Measurements from ENCODE around the gene NEU2.

Gene NEU2

GRCh38 chr2:233003658-233004555 is 28.6 kb upstream of the NEU2 start:
- peaks cover 7% of the 10 kb centered on the region for H3K27me3 Mint-ChIP-seq (ENCODE audit: low read depth)
- H3K4me3 Mint-ChIP-seq = no peak overlapping the region
- H3K36me3 Mint-ChIP-seq (ENCODE audit: low read depth) = no peaks in the 10 kb centered on the region
- no peak for DNase-seq (ENCODE audit: low spot score)
- no peaks in the 10 kb centered on the region for H3K9me3 Mint-ChIP-seq
- no peak overlapping the region for H3K27ac Mint-ChIP-seq
- no peaks in the 10 kb centered on the region for H3K4me1 Mint-ChIP-seq (ENCODE audit: low read depth)

DNA sequence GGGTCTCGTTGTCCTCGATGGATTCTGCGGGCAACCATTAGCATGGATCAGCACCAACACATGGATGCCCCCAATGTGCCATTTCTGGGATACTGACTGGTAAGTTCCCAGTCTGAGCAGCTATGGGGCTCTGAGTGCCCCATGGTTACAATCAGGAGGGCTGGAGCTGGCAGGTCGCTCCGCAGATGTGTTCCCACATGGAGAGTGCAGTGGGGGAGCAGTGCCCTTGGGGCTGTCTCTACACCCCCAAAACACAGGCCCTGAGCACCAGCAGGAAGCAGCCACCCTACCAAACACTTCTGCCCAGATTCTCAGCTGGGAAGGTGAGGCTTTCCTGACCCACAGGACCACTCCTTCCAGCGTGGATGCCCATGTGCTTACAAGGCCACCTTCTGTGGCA is 27.4 kb upstream of the NEU2 start:
- peaks cover 8% of the 10 kb centered on the region for H3K27me3 Mint-ChIP-seq (ENCODE audit: low read depth)
- no peaks in the 10 kb centered on the region for H3K9me3 Mint-ChIP-seq
- DNase-seq (ENCODE audit: low spot score) = no peak
- H3K4me1 Mint-ChIP-seq (ENCODE audit: low read depth) = no peaks in the 10 kb centered on the region
- H3K36me3 Mint-ChIP-seq (ENCODE audit: low read depth) = no peaks in the 10 kb centered on the region
- H3K27ac Mint-ChIP-seq = no peak overlapping the region
- no peak overlapping the region for H3K4me3 Mint-ChIP-seq

- Mint-ChIP-seq H3K27me3 (ENCODE audit: low read depth) (peaks cover 9% of the 10 kb centered on the region), H3K36me3 (ENCODE audit: low read depth) (no peaks in the 10 kb centered on the region), H3K4me3 (no peak overlapping the region), H3K9me3 (no peaks in the 10 kb centered on the region), H3K27ac (no peak overlapping the region), H3K4me1 (ENCODE audit: low read depth) (no peaks in the 10 kb centered on the region)
- no peak for DNase-seq (ENCODE audit: low spot score)
These were observed 25.8 kb upstream of the NEU2 start for GRCh38 chr2:233006648-233007047.

GRCh38 chr2:233007270-233007669 is 25.2 kb upstream of the NEU2 start:
- Mint-ChIP-seq H3K4me3 (no peak overlapping the region), H3K27me3 (ENCODE audit: low read depth) (peaks cover 9% of the 10 kb centered on the region), H3K9me3 (no peaks in the 10 kb centered on the region), H3K36me3 (ENCODE audit: low read depth) (no peaks in the 10 kb centered on the region), H3K4me1 (ENCODE audit: low read depth) (no peaks in the 10 kb centered on the region), H3K27ac (no peak overlapping the region)
- DNase-seq (ENCODE audit: low spot score) = no peak

- Mint-ChIP-seq H3K9me3 (no peaks in the 10 kb centered on the region), H3K27ac (no peak overlapping the region), H3K4me3 (no peak overlapping the region), H3K4me1 (ENCODE audit: low read depth) (no peaks in the 10 kb centered on the region), H3K27me3 (ENCODE audit: low read depth) (peaks cover 9% of the 10 kb centered on the region), H3K36me3 (ENCODE audit: low read depth) (no peaks in the 10 kb centered on the region)
- DNase-seq (ENCODE audit: low spot score) = no peak
These were observed 24.7 kb upstream of the NEU2 start for GRCh38 chr2:233007739-233008138.

GRCh38 chr2:233009661-233010060 is 22.8 kb upstream of the NEU2 start:
- no peaks in the 10 kb centered on the region for H3K4me1 Mint-ChIP-seq (ENCODE audit: low read depth)
- no peak overlapping the region for H3K27ac Mint-ChIP-seq
- DNase-seq (ENCODE audit: low spot score) = no peak
- no peak overlapping the region for H3K4me3 Mint-ChIP-seq
- no peaks in the 10 kb centered on the region for H3K9me3 Mint-ChIP-seq
- no peaks in the 10 kb centered on the region for H3K36me3 Mint-ChIP-seq (ENCODE audit: low read depth)
- peaks cover 5% of the 10 kb centered on the region for H3K27me3 Mint-ChIP-seq (ENCODE audit: low read depth)

DNA sequence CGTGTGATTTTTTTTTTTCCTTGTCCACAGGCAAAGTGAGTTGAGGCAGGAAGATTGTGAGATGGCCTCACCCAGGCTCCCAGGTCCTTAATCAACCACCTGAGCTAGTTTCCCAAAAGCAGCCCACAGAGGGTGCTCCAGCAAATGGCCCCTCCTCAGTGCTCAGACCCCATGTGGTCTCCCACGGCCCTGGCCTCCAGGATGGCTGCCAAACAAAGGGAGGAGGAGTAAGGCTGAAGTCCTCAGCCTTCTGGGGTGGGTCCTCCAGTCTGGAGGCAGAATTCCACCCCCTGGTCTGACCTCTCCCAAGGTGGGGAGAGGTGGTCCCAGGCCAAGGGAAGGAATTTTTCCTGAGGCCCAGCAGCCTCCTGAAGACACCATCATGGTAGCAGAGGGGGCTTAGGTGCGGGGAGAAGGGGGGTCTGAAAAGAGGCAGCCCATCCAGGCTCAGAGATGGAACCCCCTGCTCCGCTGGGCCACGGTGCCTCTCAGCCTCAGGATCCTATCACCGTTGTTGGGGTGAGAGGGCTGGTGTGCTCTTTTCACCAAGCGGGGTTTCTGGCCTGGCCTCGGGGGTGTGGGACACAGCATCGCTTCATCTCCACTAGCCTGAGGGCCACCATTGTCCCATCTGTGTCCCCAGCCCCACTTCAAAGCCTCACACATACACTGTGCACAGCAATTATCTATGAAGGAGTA is 21.8 kb upstream of the NEU2 start:
- H3K4me1 Mint-ChIP-seq (ENCODE audit: low read depth) = no peaks in the 10 kb centered on the region

GRCh38 chr2:233011268-233011650 is 21.2 kb upstream of the NEU2 start:
- no peak for DNase-seq (ENCODE audit: low spot score)
- H3K36me3 Mint-ChIP-seq (ENCODE audit: low read depth) = no peaks in the 10 kb centered on the region
- no peaks in the 10 kb centered on the region for H3K4me1 Mint-ChIP-seq (ENCODE audit: low read depth)
- H3K27ac Mint-ChIP-seq = no peak overlapping the region
- H3K4me3 Mint-ChIP-seq = no peak overlapping the region
- no peaks in the 10 kb centered on the region for H3K9me3 Mint-ChIP-seq
- H3K27me3 Mint-ChIP-seq (ENCODE audit: low read depth) = peaks cover 2% of the 10 kb centered on the region

More for the DNA sequence above, 21.8 kb upstream of the NEU2 start:
- H3K36me3 Mint-ChIP-seq (ENCODE audit: low read depth) = no peaks in the 10 kb centered on the region
- H3K27ac Mint-ChIP-seq = no peak overlapping the region
- H3K27me3 Mint-ChIP-seq (ENCODE audit: low read depth) = peaks cover 5% of the 10 kb centered on the region
- no peak for DNase-seq (ENCODE audit: low spot score)
- H3K9me3 Mint-ChIP-seq = no peaks in the 10 kb centered on the region
- H3K4me3 Mint-ChIP-seq = no peak overlapping the region

- Mint-ChIP-seq H3K9me3 (no peaks in the 10 kb centered on the region), H3K4me1 (ENCODE audit: low read depth) (no peaks in the 10 kb centered on the region), H3K27me3 (ENCODE audit: low read depth) (peaks cover 2% of the 10 kb centered on the region), H3K4me3 (no peak overlapping the region), H3K27ac (no peak overlapping the region), H3K36me3 (ENCODE audit: low read depth) (no peaks in the 10 kb centered on the region)
- DNase-seq (ENCODE audit: low spot score) = no peak
These were observed 20.8 kb upstream of the NEU2 start for GRCh38 chr2:233011702-233012131.

DNA sequence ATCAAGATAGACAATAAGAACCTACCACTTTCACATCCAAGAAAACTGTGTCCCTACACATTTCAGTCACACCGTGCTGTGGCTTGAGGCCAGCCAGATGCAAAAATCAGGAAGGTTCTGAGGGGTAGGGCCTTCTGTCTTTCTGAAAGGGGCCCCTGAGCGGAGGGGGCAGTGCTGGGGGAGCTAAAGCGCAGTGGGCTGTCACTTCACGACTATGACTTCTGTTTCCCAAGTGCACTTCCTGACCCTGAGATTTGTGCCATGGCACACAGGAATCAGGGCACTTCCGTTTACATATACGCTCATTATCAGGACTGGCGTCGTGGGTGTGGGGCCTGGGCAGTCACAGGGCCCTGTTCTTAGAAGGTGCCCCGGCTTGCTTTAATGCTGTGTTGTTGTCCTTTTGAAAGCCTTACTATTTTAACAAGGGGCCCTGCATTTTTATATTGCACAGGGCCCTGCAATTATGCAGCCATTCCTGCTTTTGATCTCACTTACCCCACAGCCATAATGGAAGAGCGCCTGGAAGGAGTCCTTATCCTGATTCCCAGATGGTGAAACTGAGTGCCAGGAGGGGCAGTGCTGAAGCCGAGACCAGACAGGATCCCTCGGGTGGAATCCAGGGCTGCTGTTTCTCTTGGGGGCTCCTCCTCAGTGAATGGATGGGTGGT is 20.0 kb upstream of the NEU2 start:
- no peak overlapping the region for H3K4me3 Mint-ChIP-seq

GRCh38 chr2:233013027-233013461 is 19.4 kb upstream of the NEU2 start, which contains the start of gene NGEF:
NGEF (minus strand) TSS chr2:233013256; CDS start chr2:232974890, 38,366 bp downstream.
- no peak within 1 kb of the TSS for H3K27ac Mint-ChIP-seq
- no peak within 1 kb of the TSS for H3K4me3 Mint-ChIP-seq
- DNase-seq (ENCODE audit: low spot score) = no peak
- no peaks in the 10 kb centered on the region for H3K4me1 Mint-ChIP-seq (ENCODE audit: low read depth)
- no peaks in the 10 kb centered on the region for H3K36me3 Mint-ChIP-seq (ENCODE audit: low read depth)
- no peaks in the 10 kb centered on the region for H3K9me3 Mint-ChIP-seq
- peaks cover 5% of the 10 kb centered on the region for H3K27me3 Mint-ChIP-seq (ENCODE audit: low read depth)

More for the DNA sequence above, 20.0 kb upstream of the NEU2 start:
- no peak overlapping the region for H3K27ac Mint-ChIP-seq
- H3K4me1 Mint-ChIP-seq (ENCODE audit: low read depth) = no peaks in the 10 kb centered on the region
- H3K9me3 Mint-ChIP-seq = no peaks in the 10 kb centered on the region
- H3K27me3 Mint-ChIP-seq (ENCODE audit: low read depth) = peaks cover 3% of the 10 kb centered on the region
- no peak for DNase-seq (ENCODE audit: low spot score)
- no peaks in the 10 kb centered on the region for H3K36me3 Mint-ChIP-seq (ENCODE audit: low read depth)

DNA sequence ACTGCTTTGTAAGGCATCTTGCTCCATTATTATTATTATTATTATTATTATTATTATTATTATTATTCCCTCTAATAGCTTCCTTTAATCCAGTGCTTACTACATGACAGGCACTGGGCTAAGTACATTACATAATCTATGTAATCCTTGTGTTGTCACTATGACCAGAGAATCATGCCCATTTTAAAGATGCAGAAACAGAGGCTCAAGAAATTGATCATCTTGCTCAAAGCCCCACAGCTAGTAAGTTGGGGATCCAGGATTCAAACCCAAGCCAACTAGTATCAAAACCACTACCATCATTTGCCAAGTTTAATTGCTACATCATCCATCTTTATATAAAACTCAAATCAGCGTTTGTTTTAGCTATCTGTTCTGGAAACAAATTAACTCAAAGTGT is 18.8 kb upstream of the NEU2 start:
- no peak for DNase-seq (ENCODE audit: low spot score)
- Mint-ChIP-seq H3K27me3 (ENCODE audit: low read depth) (peaks cover 5% of the 10 kb centered on the region), H3K4me1 (ENCODE audit: low read depth) (no peaks in the 10 kb centered on the region)

GRCh38 chr2:233015019-233015645 is 17.3 kb upstream of the NEU2 start:
- Mint-ChIP-seq H3K4me1 (ENCODE audit: low read depth) (no peaks in the 10 kb centered on the region), H3K36me3 (ENCODE audit: low read depth) (no peaks in the 10 kb centered on the region), H3K27me3 (ENCODE audit: low read depth) (peaks cover 4% of the 10 kb centered on the region), H3K27ac (no peak overlapping the region), H3K4me3 (no peak overlapping the region), H3K9me3 (no peaks in the 10 kb centered on the region)
- no peak for DNase-seq (ENCODE audit: low spot score)

More for the DNA sequence above, 18.8 kb upstream of the NEU2 start:
- H3K36me3 Mint-ChIP-seq (ENCODE audit: low read depth) = no peaks in the 10 kb centered on the region
- no peaks in the 10 kb centered on the region for H3K9me3 Mint-ChIP-seq
- H3K4me3 Mint-ChIP-seq = no peak overlapping the region
- H3K27ac Mint-ChIP-seq = no peak overlapping the region
